Measurements from ENCODE around the gene C1GALT1C1L.
A peak's percentile ranks its signal among the peaks of the same experiment; 100 is the strongest.
"Not testable (repeated sequence)": the region's sequence is repeated elsewhere in the genome, so short reads cannot be mapped to it uniquely, and the experiment has no call there.

Gene C1GALT1C1L

DNA sequence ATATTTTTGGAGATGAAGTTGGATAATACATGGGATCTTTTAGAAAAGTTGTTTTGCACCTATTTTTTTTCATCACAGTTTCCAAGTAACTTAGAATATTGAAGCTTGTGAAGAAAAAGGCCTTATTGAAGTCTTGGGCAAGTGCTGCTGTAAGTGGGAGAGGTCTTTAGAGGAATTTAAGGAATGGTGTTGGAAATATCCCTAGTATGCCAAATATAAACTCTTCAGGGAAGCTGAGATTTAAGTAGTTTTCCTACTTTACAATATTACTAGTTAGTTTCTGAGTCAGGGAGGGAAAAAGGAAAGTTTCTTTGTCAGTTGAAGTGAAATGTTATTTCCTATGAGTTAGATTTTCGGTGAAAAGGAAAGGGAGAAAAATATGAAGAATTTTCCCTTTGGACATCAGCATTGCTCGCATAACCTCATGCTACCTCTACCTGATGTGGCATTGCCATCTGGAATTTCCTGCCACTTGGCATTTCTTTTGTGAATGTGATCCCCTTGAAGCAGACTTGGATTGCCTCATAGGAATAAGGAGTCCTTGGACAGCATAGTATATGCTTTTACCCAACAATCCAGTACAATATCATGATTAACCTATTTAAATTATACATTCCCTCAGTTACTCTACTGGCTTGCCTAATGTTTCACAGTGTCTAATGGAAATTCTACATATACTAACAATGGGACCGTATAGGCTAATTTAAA is 27.1 kb downstream of the C1GALT1C1L start:
- DNase-seq = no peak

DNA sequence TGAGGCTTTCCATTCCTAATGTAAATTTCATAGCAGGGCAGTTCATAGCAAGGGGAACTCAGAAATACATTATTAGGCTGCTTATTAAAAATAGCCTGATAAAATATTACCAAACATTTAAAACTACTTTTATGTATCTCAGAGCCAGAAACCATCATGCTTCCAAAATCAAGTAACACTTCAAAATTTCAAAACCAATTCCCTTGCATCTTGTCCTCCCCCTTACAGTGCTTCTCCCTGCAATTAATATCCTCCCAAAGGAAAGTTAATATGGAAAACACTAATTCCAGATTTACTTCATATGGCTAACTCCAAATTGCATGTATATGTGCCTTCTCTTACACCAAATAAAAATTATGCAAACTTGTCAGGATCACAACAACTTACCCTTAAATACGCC is 32.5 kb downstream of the C1GALT1C1L start:
- DNase-seq = no peak

DNA sequence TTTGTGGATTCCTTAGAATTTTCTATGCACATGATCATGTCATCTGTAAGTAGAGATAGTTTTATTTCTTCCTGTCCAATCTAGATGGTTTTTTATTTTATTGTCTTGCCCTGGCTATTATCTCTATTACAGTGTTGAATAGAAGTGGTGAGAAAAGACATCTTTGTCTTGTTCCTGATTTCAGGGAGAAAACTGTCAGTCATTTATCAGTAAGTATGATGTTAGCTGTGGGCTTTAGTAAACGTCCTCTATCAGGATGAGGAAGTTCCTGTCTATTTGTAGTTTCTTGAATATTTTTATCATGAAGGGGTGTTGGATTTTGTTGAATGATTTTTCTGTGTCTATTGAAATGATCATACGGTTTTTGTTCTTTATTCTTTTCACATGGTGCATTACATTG is 33.9 kb downstream of the C1GALT1C1L start:
- DNase-seq = no peak

DNA sequence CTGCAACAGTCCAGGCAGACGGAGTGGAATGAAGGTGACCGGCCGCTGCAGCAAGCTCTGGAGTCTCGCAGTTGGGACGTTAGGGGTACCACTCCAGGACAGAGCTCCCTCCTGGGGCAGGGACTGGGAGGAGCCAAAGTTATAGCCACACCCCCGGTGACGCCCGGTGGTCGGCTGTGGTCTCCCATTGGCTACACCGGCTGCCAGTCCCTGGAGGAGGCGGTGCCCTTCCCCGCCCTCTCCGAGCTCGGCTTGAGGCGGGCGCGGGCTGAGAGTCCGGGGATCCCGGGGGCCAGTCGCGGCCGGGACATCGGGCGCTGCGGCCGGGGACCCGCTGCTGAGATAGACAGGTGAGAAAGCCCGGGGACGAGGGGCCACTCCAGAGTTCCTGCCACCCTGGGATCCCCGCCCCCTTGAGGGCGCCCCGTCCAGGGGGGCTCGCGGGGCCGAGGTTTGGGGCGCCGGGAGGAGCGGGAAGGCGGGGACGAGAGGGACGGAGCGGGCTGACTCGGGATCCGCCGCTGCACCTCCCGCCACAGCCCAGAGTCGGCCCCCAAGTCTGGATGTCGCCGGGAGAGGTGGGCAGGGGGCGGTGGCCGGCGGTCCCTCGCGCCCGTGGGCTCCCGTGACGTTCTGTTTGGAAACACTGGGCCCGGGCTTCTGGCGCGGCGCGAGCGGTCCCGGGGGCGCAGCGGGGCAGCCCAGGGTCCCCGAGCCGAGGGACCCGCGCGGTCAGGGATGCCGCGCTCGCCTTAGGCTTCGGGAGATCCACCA is 39.0 kb downstream of the C1GALT1C1L start, which contains the start of gene PLEKHH2:
Gene PLEKHH2, plus strand, starts transcription at position 231 of the 774 bp plus-strand sequence. CDS start 7,414 bp downstream, outside the sequence.
- DNase-seq = peak; percentile 79

DNA sequence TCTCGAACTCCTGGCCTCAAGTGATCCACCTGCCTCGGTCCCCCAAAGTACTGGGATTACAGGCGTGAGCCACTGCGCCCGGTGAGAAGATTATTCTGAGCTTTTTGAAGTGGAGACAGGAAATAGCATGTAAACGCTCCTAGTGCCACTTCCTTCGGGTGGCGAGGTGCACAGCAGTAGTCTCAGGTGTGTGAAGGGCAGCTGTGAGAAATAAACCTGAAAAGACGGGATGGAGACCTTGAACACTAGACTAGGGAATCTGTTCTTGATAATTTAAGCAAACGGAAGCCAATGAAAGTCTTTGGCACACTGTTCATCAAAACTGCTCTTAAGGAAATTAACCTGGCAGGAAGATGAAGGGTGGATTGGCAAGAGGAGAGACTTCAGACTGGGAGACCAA is 39.6 kb downstream of the C1GALT1C1L start:
- no peak for DNase-seq

DNA sequence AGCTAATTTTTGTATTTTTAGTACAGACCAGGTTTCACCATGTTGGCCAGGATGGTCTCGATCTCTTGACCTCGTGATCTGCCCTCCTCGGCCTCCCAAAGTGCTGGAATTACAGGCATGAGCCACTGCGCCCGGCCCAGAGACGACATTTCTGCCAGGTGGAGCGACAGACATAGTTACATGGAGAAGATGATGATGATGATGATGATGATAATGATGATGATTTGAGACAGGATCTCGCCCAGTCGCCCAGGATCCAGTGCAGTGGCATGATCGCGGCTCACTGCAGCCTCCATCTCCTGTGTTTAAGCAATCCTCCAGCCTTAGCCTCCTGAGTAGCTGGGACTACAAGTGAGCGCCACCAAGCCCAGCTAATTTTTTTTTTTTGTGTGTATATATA is 40.1 kb downstream of the C1GALT1C1L start:
- DNase-seq = not testable (repeated sequence)

DNA sequence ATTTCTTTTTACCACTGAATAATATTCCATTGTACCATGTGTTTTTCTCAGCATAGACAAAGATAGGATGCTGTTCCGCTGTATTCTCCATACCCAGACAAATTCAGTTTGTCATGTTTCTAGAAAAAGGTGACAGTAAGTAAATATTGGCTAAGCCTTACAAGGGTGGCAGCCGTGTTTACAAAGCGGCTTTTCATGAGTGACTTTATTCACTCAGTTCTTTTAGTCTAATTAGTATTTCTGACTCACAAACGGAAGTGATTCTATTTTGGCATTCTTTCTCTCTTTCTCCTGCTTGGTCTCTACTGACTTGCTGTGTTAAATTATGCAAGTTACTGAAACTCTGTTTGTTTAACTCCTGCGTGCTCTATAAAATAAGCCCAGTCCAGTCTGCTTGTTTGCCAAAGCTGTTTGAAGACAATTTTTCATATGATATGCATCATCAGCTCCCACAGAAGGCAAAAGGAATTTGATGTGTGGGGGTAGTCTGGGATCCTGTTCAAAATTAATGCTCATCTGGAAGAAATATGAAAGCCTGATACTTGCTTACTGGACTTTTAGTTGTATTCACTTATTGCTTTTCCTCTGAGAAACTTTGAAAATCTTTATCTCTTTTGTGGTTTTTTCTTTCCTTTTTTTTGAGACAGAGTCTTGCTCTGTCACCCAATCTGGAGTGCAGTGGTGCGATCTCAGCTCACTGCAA is 41.5 kb downstream of the C1GALT1C1L start:
- no peak for DNase-seq

DNA sequence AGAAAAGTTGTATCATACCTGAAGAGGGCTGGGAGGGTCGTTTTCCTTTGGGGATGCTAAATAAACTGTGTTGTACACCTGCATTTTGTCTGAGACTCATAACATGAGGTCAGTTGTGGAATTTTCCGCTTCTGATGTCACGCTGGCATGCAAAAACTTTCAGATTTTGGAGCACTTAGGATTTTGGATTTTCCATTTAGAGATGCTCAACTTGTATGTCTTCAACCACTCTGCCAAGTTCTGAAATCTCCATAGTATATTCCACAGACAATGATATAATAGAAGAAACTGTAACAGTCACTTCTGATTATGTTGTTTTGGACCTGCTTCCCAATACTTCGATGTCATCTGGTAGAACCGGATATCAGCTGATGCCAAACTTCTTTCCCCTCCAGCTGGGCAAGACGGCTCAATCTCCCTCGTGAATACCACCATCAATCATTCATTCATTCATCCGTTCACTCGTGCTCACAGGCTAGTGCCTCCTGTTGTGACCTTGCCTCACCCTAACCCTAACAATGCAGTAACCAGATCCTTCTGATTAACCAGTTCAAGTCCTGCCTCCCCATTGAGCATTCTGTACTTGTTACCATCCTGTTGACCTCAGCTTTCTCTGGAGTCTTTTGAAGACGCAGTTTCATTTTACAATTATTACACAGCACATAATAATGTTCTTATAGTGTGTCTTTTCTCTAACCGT is 44.5 kb downstream of the C1GALT1C1L start:
- no peak for DNase-seq

Data from stimulated activated naive CD4-positive, alpha-beta T cell treated with Interleukin-2 at 50 U/mL for 16 hours (primary cell).